Measurements from ENCODE around the gene ELN. TPM values are rescaled to one million over a fixed set of nuclear protein-coding genes. Genes with fewer than 3 reads are reported as not detected.

The ELN gene
- total and polyA plus RNA-seq, 2 of the 4 experiments (the other 2 are of a cell fraction), result 2.2 to 14.3 TPM

GRCh38 chr7:74007242-74007567, 20.8 kb upstream of the ELN start:
- H3K18ac ChIP-seq (ENCODE audit: low read depth, low read length), result no peak overlapping the region
- no peak overlapping the region for H2BK15ac ChIP-seq (ENCODE audit: low read depth, low read length)
- CTCF ChIA-PET, result no interaction called here
- H3K4me3 ChIP-seq (ENCODE audit: insufficient read depth, low read depth, low read length), result no peak overlapping the region
- no peak overlapping the region for H2BK5ac ChIP-seq (ENCODE audit: low read depth, low read length, poor library complexity, severe bottlenecking)
- H3K14ac ChIP-seq (replicated peaks; ENCODE audit: low read depth, low read length), result no peak overlapping the region
- H4K8ac ChIP-seq (ENCODE audit: low read depth in 2 of 2, low read length in 2 of 2), result no peak overlapping the region
- no peaks in the 10 kb centered on the region for H3K27me3 ChIP-seq (ENCODE audit: control insufficient read depth, insufficient read depth, low read length)
- no peaks in the 10 kb centered on the region for H3K9me3 ChIP-seq (ENCODE audit: control insufficient read depth, insufficient read depth, low read length)
- no peaks in the 10 kb centered on the region for H3K36me3 ChIP-seq (ENCODE audit: control insufficient read depth, insufficient read depth, low read length)
- no peak overlapping the region for H2AFZ ChIP-seq (replicated peaks; ENCODE audit: low read length, poor library complexity)
- H2BK20ac ChIP-seq (ENCODE audit: low read depth, low read length), result no peak overlapping the region
- H2AK9ac ChIP-seq (replicated peaks; ENCODE audit: low read depth, low read length, poor library complexity), result no peak overlapping the region
- TF ChIP-seq SMC3 (IDR thresholded peaks at IDR 0.05; ENCODE audit: low read depth, low read length) (no peak), NFE2L2 (IDR thresholded peaks at IDR 0.05; ENCODE audit: low read depth, low read length) (no peak), FOS (IDR thresholded peaks at IDR 0.05; ENCODE audit: low read depth, low read length) (no peak), RCOR1 (IDR thresholded peaks at IDR 0.05; ENCODE audit: insufficient replicate concordance, low read length) (no peak), MXI1 (IDR thresholded peaks at IDR 0.05; ENCODE audit: borderline replicate concordance, low read depth, low read length) (no peak), MAFK (IDR thresholded peaks at IDR 0.05; ENCODE audit: low read depth, low read length) (no peak), MAZ (IDR thresholded peaks at IDR 0.05; ENCODE audit: borderline replicate concordance, low read depth, low read length) (no peak), RAD21 (IDR thresholded peaks at IDR 0.05; ENCODE audit: low read length) (no peak)
- TF ChIP-seq, protein P1, sequence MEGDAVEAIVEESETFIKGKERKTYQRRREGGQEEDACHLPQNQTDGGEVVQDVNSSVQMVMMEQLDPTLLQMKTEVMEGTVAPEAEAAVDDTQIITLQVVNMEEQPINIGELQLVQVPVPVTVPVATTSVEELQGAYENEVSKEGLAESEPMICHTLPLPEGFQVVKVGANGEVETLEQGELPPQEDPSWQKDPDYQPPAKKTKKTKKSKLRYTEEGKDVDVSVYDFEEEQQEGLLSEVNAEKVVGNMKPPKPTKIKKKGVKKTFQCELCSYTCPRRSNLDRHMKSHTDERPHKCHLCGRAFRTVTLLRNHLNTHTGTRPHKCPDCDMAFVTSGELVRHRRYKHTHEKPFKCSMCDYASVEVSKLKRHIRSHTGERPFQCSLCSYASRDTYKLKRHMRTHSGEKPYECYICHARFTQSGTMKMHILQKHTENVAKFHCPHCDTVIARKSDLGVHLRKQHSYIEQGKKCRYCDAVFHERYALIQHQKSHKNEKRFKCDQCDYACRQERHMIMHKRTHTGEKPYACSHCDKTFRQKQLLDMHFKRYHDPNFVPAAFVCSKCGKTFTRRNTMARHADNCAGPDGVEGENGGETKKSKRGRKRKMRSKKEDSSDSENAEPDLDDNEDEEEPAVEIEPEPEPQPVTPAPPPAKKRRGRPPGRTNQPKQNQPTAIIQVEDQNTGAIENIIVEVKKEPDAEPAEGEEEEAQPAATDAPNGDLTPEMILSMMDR (conservative IDR thresholded peaks at IDR 0.05; ENCODE audit: low read depth, low read length), result no peak
- TF ChIP-seq, protein P2, sequence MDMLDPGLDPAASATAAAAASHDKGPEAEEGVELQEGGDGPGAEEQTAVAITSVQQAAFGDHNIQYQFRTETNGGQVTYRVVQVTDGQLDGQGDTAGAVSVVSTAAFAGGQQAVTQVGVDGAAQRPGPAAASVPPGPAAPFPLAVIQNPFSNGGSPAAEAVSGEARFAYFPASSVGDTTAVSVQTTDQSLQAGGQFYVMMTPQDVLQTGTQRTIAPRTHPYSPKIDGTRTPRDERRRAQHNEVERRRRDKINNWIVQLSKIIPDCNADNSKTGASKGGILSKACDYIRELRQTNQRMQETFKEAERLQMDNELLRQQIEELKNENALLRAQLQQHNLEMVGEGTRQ (IDR thresholded peaks at IDR 0.05; ENCODE audit: low read depth, low read length), result no peak
- POLR2A ChIA-PET (ENCODE audit: unreplicated experiment), result no interaction called here
- no peak overlapping the region for H3K9ac ChIP-seq (ENCODE audit: low read depth, low read length)
- no peak overlapping the region for H4K91ac ChIP-seq (ENCODE audit: insufficient read depth, low read depth, low read length)
- H3K79me1 ChIP-seq (ENCODE audit: low read depth in 1 of 2, low read length in 2 of 2), result no peaks in the 10 kb centered on the region
- peaks cover 12% of the 10 kb centered on the region for H3K9me1 ChIP-seq (ENCODE audit: insufficient read depth, low read length)
- H4K20me1 ChIP-seq (ENCODE audit: insufficient read depth, low read length), result no peaks in the 10 kb centered on the region
- no TSS peak for BruUV-seq (replicated peaks)
- H2BK120ac ChIP-seq (ENCODE audit: low read depth, low read length), result no peak overlapping the region
- peaks cover 11% of the 10 kb centered on the region for H3K4me1 ChIP-seq (ENCODE audit: control insufficient read depth, insufficient read depth, low read length)
- in situ Hi-C loops (cut with MboI; ENCODE audit: low sequenced_read_pairs), result no loop called here
- intact Hi-C loops (cut with micrococcal nuclease), result no loop called here
- no peak overlapping the region for H3K4ac ChIP-seq (ENCODE audit: low read depth, low read length)
- H3K4me2 ChIP-seq (ENCODE audit: low read depth, low read length), result no peak overlapping the region
- no peak overlapping the region for H3K56ac ChIP-seq (ENCODE audit: extremely low read depth, insufficient read depth, low read length)
- dilution Hi-C loops (cut with HindIII; ENCODE audit: low sequenced_read_pairs, unreplicated experiment), result loop anchor here (10.0 kb wide), 1 partner anchor 52 kb away; no protein-coding TSS in a partner anchor
- no peak for ATAC-seq (ENCODE audit: low read depth)
- H3K23ac ChIP-seq (ENCODE audit: low read depth, low read length), result no peak overlapping the region
- no peak overlapping the region for H3K27ac ChIP-seq (ENCODE audit: insufficient read depth, low read length)
- H4K5ac ChIP-seq (ENCODE audit: low read depth, low read length), result no peak overlapping the region
- DNase-seq, result no peak
- H2AK5ac ChIP-seq (ENCODE audit: low read depth, low read length), result no peak overlapping the region

Data from IMR-90 (cell line).